ENCODE measurements around the gene CEP44. TPM values are rescaled to one million over a fixed set of nuclear protein-coding genes. Genes with fewer than 3 reads are reported as not detected.

Gene CEP44
- total RNA-seq, 2 experiments from 2014 or later = 29.2 to 32.4 TPM

- DNase-seq (ENCODE audit: low spot score) = no peak
- ChIA-PET POLR2A (interaction anchor here (0.8 to 1.7 kb wide), 5 partner anchors 9 to 58 kb away, joined by 3 to 4 read pairs (median 3); no protein-coding TSS in a partner anchor), CTCF (ENCODE audit: unreplicated experiment) (no interaction called here)
- no peaks in the 10 kb centered on the region; the same call in 1 of the 2 replicates for H3K79me2 ChIP-seq (ENCODE audit: insufficient read depth, low read depth, low read length)
- H3K4me3 ChIP-seq (ENCODE audit: low read depth, low read length, poor library complexity, severe bottlenecking) = no peak overlapping the region
- intact Hi-C loops (cut with micrococcal nuclease; ENCODE audit: unreplicated experiment) = no loop called here
- no peaks in the 10 kb centered on the region for H4K20me1 ChIP-seq (ENCODE audit: insufficient read depth, low read length)
- no peak overlapping the region for H3K27ac ChIP-seq (ENCODE audit: low read depth, low read length, poor library complexity, severe bottlenecking)
- H3K4me2 ChIP-seq (ENCODE audit: low read length) = no peak overlapping the region
- no peaks in the 10 kb centered on the region for H3K9me3 ChIP-seq (ENCODE audit: low read length)
- no TSS peak for BruUV-seq (replicated peaks)
- H3K9me2 ChIP-seq (ENCODE audit: insufficient read depth, low read length) = no peaks in the 10 kb centered on the region
- H2AFZ ChIP-seq (ENCODE audit: low read length) = no peak overlapping the region
- no peaks in the 10 kb centered on the region for H3K36me3 ChIP-seq (ENCODE audit: insufficient read depth, low read length)
- no peak for TF ChIP-seq EZH2phosphoT487 (IDR thresholded peaks at IDR 0.05; ENCODE audit: borderline replicate concordance, low read depth, low read length)
- no peaks in the 10 kb centered on the region for H3K4me1 ChIP-seq (ENCODE audit: insufficient read depth, low read length, poor library complexity, severe bottlenecking)
These were observed 20.3 kb upstream of the CEP44 start for GRCh38 chr4:174263445-174263736.

- Histone ChIP-seq H2AFZ (ENCODE audit: low read length) (no peak overlapping the region), H3K27ac (ENCODE audit: low read depth, low read length, poor library complexity, severe bottlenecking) (no peak overlapping the region), H3K36me3 (ENCODE audit: insufficient read depth, low read length) (no peaks in the 10 kb centered on the region), H3K9me2 (ENCODE audit: insufficient read depth, low read length) (no peaks in the 10 kb centered on the region), H3K4me1 (ENCODE audit: insufficient read depth, low read length, poor library complexity, severe bottlenecking) (no peaks in the 10 kb centered on the region), H4K20me1 (ENCODE audit: insufficient read depth, low read length) (no peaks in the 10 kb centered on the region), H3K79me2 (ENCODE audit: insufficient read depth, low read depth, low read length) (no peaks in the 10 kb centered on the region; the same call in 1 of the 2 replicates), H3K4me3 (ENCODE audit: low read depth, low read length, poor library complexity, severe bottlenecking) (no peak overlapping the region), H3K9me3 (ENCODE audit: low read length) (no peaks in the 10 kb centered on the region), H3K4me2 (ENCODE audit: low read length) (no peak overlapping the region)
- TF ChIP-seq EZH2phosphoT487 (IDR thresholded peaks at IDR 0.05; ENCODE audit: borderline replicate concordance, low read depth, low read length) (no peak), CTCF (conservative IDR thresholded peaks at IDR 0.05; ENCODE audit: low read length) (no peak)
- DNase-seq (ENCODE audit: low spot score) = no peak
- BruUV-seq (replicated peaks) = no TSS peak
- ChIA-PET CTCF (ENCODE audit: unreplicated experiment) (no interaction called here), POLR2A (interaction anchor here (0.7 to 3.5 kb wide), 5 partner anchors 14 to 66 kb away, joined by 3 to 16 read pairs (median 3); partner anchors contain the start of genes CEP44 and FBXO8)
- intact Hi-C loops (cut with micrococcal nuclease; ENCODE audit: unreplicated experiment) = no loop called here
These were observed 17.8 kb upstream of the CEP44 start for GRCh38 chr4:174265916-174266315.

- Histone ChIP-seq H3K9me2 (ENCODE audit: insufficient read depth, low read length) (no peaks in the 10 kb centered on the region), H3K27ac (ENCODE audit: low read depth, low read length, poor library complexity, severe bottlenecking) (no peak overlapping the region), H3K4me1 (ENCODE audit: insufficient read depth, low read length, poor library complexity, severe bottlenecking) (no peaks in the 10 kb centered on the region), H3K4me2 (ENCODE audit: low read length) (no peak overlapping the region), H3K4me3 (ENCODE audit: low read depth, low read length, poor library complexity, severe bottlenecking) (no peak overlapping the region), H3K36me3 (ENCODE audit: insufficient read depth, low read length) (no peaks in the 10 kb centered on the region), H3K9me3 (ENCODE audit: low read length) (no peaks in the 10 kb centered on the region), H4K20me1 (ENCODE audit: insufficient read depth, low read length) (no peaks in the 10 kb centered on the region), H2AFZ (ENCODE audit: low read length) (no peak overlapping the region), H3K79me2 (ENCODE audit: insufficient read depth, low read depth, low read length) (no peaks in the 10 kb centered on the region; the same call in 1 of the 2 replicates)
- no TSS peak for BruUV-seq (replicated peaks)
- TF ChIP-seq CTCF (conservative IDR thresholded peaks at IDR 0.05; ENCODE audit: low read length) (no peak), EZH2phosphoT487 (IDR thresholded peaks at IDR 0.05; ENCODE audit: borderline replicate concordance, low read depth, low read length) (no peak)
- no peak for DNase-seq (ENCODE audit: low spot score)
- intact Hi-C loops (cut with micrococcal nuclease; ENCODE audit: unreplicated experiment) = no loop called here
- ChIA-PET CTCF (ENCODE audit: unreplicated experiment) (no interaction called here), POLR2A (interaction anchor here (0.6 to 3.5 kb wide), 4 partner anchors 14 to 1249 kb away, joined by 3 to 16 read pairs (median 6); partner anchors contain the start of genes CEP44 and FBXO8)
These were observed 17.3 kb upstream of the CEP44 start for GRCh38 chr4:174266416-174266815.
